Calu3 (cell line): Measurements from ENCODE around the gene DLG2. TPM values are rescaled to one million over a fixed set of nuclear protein-coding genes. Genes with fewer than 3 reads are reported as not detected.

Experiments used
- BruUV-seq: library from RNA; stranded (reverse); fragments of 400-500 nt; replicated peaks from 2 replicates; lab custom pipeline; 2021; lab: Mats Ljungman, UMichigan
- CTCF ChIA-PET: fragments of 300-600 bp; sonication (Branson Sonifier 250); formaldehyde crosslinking; loops from one replicate; lab custom pipeline; 2022; ENCODE audit warnings: antibody characterized with exemption; lab: Charles Lee
- DNase-seq: peaks from one replicate; pipeline ENCODE4 v3.0.0; 2022
- H3K27ac Mint-ChIP-seq: one replicate; pipeline ENCODE4 v1.8.0; 2022; ENCODE audit warnings: mixed read lengths; ENCODE audit not compliant: unreplicated experiment
- H3K27me3 Mint-ChIP-seq: one replicate; pipeline ENCODE4 v1.8.0; 2022; ENCODE audit warnings: mixed read lengths; ENCODE audit not compliant: unreplicated experiment
- H3K36me3 Mint-ChIP-seq: one replicate; pipeline ENCODE4 v1.8.0; 2022; ENCODE audit warnings: mild to moderate bottlenecking, moderate library complexity, mixed read lengths; ENCODE audit not compliant: insufficient read depth, unreplicated experiment
- H3K4me1 Mint-ChIP-seq: one replicate; pipeline ENCODE4 v1.8.0; 2022; ENCODE audit warnings: mild to moderate bottlenecking, low read depth, mixed read lengths; ENCODE audit not compliant: unreplicated experiment
- H3K4me3 Mint-ChIP-seq: one replicate; pipeline ENCODE4 v1.8.0; 2022; ENCODE audit warnings: mild to moderate bottlenecking, low read depth, moderate library complexity, mixed read lengths; ENCODE audit not compliant: unreplicated experiment
- H3K9me3 Mint-ChIP-seq: one replicate; pipeline ENCODE4 v1.8.0; 2022; ENCODE audit warnings: low read depth, mixed read lengths; ENCODE audit not compliant: unreplicated experiment
- intact Hi-C: fragments of 100-400 bp; cut with micrococcal nuclease; formaldehyde crosslinking; loops from one replicate; pipeline ENCODE4 v1.10.0; 2022; ENCODE audit not compliant: unreplicated experiment
- total RNA-seq: library from RNA; stranded (reverse); gene quantifications from 2 replicates; pipeline ENCODE4 v1.2.3, GENCODE V29; 2022
- TF ChIP-seq, protein P1 (sequence below): fragments of 200-600 bp; IDR thresholded peaks from one replicate; pipeline ENCODE4 v1.8.0; 2022; ENCODE audit warnings: antibody characterized with exemption; ENCODE audit not compliant: unreplicated experiment

The DLG2 gene
- total RNA-seq, 1 experiment from 2014 or later = 0.71 TPM

- BruUV-seq = no TSS peak
- Mint-ChIP-seq H3K27ac (no peak overlapping the region), H3K4me1 (no peaks in the 10 kb centered on the region), H3K36me3 (no peaks in the 10 kb centered on the region), H3K27me3 (peaks cover 17% of the 10 kb centered on the region), H3K4me3 (no peak overlapping the region), H3K9me3 (no peaks in the 10 kb centered on the region)
- intact Hi-C loops = no loop called here
- CTCF ChIA-PET = no interaction called here
- DNase-seq = no peak
- TF ChIP-seq, protein P1, sequence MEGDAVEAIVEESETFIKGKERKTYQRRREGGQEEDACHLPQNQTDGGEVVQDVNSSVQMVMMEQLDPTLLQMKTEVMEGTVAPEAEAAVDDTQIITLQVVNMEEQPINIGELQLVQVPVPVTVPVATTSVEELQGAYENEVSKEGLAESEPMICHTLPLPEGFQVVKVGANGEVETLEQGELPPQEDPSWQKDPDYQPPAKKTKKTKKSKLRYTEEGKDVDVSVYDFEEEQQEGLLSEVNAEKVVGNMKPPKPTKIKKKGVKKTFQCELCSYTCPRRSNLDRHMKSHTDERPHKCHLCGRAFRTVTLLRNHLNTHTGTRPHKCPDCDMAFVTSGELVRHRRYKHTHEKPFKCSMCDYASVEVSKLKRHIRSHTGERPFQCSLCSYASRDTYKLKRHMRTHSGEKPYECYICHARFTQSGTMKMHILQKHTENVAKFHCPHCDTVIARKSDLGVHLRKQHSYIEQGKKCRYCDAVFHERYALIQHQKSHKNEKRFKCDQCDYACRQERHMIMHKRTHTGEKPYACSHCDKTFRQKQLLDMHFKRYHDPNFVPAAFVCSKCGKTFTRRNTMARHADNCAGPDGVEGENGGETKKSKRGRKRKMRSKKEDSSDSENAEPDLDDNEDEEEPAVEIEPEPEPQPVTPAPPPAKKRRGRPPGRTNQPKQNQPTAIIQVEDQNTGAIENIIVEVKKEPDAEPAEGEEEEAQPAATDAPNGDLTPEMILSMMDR = no peak
These were observed 971.4 kb downstream of the DLG2 start for GRCh38 chr11:84655712-84656111.

GRCh38 chr11:84648471-84648870 is 978.7 kb downstream of the DLG2 start:
- no TSS peak for BruUV-seq
- TF ChIP-seq, protein P1 = no peak
- Mint-ChIP-seq H3K4me1 (peaks cover 8% of the 10 kb centered on the region), H3K27ac (no peak overlapping the region), H3K4me3 (no peak overlapping the region), H3K36me3 (no peaks in the 10 kb centered on the region), H3K9me3 (no peaks in the 10 kb centered on the region), H3K27me3 (peaks cover 20% of the 10 kb centered on the region)
- no peak for DNase-seq
- intact Hi-C loops = no loop called here
- CTCF ChIA-PET = no interaction called here

- Mint-ChIP-seq H3K4me1 (peaks cover 8% of the 10 kb centered on the region), H3K36me3 (no peaks in the 10 kb centered on the region), H3K9me3 (no peaks in the 10 kb centered on the region), H3K27me3 (peaks cover 7% of the 10 kb centered on the region), H3K4me3 (no peak overlapping the region), H3K27ac (no peak overlapping the region)
- TF ChIP-seq, protein P1 = no peak
- CTCF ChIA-PET = no interaction called here
- intact Hi-C loops = no loop called here
- BruUV-seq = no TSS peak
- DNase-seq = no peak
These were observed 981.0 kb downstream of the DLG2 start for GRCh38 chr11:84645988-84646694.

DNA sequence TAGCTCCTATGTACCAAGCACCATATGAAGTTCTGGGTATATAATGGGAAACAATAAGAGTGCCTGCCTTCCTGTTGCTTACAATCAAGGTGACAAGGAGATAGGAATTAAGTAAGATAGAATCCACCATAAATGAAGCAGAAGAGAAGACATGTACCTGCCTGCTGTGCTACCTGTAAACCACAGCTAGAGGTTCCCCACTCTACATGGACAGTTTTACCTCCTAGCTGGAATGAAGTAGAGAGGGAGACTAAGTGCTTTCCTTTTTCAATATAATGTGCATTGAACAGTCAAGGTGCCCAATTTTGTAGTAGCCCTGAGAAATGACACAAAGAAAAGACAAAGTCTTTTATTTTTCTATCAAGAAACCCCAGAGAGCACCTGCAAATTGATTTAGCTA is 984.6 kb downstream of the DLG2 start:
- no peaks in the 10 kb centered on the region for H3K9me3 Mint-ChIP-seq
- BruUV-seq = no TSS peak

More for the DNA sequence above, 984.6 kb downstream of the DLG2 start:
- no peak for DNase-seq
- Mint-ChIP-seq H3K4me3 (no peak overlapping the region), H3K36me3 (no peaks in the 10 kb centered on the region), H3K27me3 (no peaks in the 10 kb centered on the region), H3K4me1 (peaks cover 8% of the 10 kb centered on the region), H3K27ac (no peak overlapping the region)
- TF ChIP-seq, protein P1 = no peak
- CTCF ChIA-PET = interaction anchor here (0.7 kb wide), 1 partner anchor 16 kb away, joined by 3 read pairs; no protein-coding TSS in a partner anchor
- intact Hi-C loops = no loop called here
